Suppressor macrophage treated with lipopolysaccharide for 1 hour (primary cell): Measurements from ENCODE around the gene GLOD4.
"Not testable (repeated sequence)": the region's sequence is repeated elsewhere in the genome, so short reads cannot be mapped to it uniquely, and the experiment has no call there.

Source experiments
- DNase-seq, 3 donors: peaks; one replicate each; pipeline ENCODE4 v3.0.0-alpha.2; 2020 to 2022

The GLOD4 gene

DNA sequence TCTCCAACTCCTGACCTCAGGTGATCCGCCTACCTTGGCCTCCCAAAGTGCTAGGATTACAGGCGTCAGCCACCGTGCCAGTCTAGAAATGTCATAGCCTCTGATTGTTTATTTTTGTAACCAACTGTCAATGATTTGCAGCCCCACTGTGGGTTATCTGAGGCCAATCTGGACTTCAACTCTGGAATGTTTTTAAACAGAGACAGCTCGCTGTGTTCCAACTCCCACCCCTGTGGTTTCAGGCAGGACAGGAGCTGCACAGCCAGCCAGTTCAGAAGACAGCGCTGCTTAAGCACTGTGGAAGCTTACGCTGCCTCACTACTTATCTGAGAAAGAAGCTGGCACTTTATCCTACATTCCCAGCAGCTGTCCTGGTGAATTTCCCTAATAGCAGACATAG lies 19.6 kb upstream of the GLOD4 start:
- DNase-seq, result no peak

DNA sequence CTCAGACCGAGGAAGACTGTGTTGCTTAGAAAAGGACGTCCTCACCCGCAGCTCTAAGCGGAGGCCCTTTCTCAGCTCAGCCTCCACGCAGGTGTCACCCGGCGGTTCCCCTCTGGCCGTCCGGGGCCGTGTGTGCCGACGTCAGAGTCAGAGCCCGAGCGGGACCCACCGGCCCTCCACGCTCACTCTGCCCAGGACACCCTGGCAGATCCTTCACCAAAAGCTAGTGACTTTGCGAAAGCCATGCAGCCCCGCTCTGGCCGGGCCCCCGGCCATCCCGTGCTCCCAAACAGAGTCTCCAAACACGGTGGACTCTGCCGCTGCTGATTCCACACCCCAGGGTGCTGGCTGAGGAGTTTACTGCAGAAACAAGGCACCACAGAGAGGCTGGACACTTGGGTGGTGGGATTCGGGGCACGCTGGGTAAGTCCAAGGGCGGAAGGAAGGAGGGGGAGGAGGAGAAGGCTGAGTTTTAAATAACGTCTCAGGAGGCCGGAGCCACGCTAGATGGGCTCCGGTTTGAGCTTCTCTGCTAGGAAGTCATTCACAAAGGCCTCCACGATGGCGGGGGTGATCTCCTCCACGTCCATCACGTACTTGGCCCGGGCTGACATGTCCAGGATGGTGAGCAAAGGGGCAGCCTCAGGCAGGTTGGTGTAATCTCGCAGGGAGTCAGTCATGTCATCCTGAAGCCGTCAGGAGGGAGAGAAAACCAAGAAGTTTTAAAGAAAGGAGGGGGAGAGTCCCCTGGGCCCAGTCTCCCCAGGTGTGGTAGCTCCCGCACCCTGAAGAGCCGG lies 18.6 kb upstream of the GLOD4 start:
- no peak for DNase-seq

DNA sequence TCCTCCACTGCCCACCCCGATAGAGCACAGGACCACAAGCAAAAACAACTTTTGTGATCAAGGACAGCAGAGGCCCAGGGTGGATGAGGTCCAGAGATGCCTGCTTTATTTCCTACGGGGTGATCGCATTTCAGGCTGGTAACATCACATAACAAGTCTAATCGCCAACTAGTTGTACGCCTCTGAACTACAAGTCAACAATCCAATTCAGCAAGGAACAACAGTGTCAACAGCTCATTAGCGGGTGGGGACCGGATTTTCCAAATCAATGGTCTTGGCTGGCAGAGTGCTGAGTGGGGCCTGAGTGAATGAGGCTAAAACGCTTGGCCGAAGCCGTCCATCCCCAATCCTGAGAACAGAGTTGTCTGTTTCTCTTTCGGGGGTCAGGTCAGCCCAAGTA lies 17.2 kb upstream of the GLOD4 start:
- DNase-seq, result no peak

DNA sequence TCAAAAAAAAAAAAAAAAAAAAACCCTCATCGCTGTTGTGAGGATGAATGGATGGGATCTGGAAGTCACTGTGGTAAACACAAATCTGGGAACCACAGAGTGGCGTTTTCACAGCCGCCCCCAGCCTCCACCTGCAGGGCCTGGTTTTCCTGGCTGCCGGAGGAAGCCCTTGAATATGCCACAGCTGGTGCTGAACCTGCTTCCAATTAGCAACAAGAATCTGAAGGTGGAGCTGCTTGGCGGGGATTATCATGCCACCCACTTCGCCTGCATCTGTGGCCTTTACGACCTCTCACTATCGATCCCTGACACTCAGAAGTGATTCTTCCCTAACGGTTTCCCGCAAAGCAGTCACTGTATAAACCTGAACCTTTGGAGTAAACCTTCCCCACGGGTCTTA lies 16.2 kb upstream of the GLOD4 start:
- no peak for DNase-seq

DNA sequence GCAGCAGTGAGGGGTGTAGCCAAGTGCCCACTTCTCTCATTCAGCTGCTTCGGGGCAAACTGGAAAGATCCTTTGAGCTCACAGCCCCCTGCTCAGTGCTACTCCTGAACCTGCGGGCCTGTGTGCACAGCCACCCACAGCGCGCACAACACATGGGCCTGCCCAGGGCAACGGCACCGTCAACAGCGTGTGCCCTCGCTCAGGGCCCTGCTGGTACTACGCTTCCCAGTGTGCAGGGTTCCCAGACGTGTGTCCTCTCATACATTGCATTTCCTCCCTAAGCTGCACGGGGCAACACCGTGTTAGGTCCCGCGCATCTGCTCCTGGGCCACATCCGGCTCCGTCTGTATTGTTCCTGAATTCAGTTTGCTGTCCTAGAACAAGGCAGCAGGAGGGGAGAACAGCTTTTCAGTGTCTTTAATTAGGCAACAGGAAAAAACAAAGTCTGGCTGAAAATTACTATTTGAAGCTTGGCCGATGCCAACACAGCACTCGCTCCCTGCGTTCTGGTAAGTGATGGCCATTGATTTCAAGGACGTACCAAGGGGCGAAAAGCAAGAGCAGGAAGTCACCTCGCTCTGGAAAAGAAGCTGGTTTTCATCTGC lies 15.3 kb upstream of the GLOD4 start:
- no peak for DNase-seq

DNA sequence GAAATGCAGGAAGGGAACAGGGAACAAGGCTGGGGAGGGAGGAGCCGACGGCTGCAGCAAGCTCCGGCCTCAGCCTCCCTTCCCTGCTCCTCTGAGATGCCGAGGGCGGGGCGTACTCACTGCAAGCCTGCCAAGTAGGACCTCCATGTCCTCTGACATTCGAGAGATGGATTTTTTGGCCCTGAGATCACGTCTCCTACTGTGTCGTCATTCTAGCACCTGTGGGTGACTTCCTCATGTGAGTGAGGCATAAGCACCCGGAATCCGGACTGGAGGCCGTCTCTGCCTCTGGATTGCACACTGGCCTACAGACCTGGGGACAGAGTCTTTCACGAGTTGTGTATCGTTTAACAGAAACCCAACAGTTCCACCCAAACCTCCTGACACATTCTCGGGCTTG lies 14.5 kb upstream of the GLOD4 start:
- peak in 1 of 3 donors; percentile 15 for DNase-seq

DNA sequence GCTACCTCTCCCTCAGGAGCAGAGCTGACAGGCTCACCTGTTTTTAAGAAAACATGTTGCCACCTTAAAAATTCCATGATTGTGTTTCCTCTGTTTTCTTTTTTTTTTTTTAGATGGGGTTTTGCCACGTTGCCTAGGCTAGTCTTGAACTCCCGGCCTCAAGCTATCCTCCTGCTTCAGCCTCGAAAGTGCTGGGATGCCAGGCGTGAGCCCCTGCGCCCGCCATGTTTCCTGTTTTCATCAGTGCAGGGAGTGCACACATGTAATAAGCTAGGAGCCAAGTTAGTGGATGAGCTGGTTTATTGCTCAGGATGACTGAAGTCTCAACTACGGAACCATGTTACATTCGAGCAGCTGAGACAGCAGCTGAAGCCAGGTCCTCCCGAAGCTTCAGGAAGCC lies 13.6 kb upstream of the GLOD4 start:
- DNase-seq, result no peak

DNA sequence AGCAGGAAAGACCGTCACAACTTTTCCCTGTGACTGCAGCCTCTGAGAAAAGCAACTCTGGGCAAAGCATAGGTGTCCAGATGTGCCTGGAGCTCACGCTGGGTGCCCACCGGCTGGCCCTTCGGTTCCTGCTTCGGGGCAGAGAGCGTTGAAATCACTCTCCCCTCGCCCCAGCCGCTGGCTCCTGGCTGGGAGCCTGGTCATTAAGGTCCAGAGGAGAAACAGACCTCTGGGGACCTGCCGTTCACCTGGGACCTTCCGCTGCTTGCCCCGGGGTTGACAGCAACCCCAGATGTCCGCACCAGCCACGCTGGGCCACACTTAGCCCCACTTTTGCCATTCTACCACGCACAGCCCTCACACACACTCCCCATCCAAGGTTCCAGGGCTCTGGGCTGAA lies 13.2 kb upstream of the GLOD4 start:
- DNase-seq, result no peak

DNA sequence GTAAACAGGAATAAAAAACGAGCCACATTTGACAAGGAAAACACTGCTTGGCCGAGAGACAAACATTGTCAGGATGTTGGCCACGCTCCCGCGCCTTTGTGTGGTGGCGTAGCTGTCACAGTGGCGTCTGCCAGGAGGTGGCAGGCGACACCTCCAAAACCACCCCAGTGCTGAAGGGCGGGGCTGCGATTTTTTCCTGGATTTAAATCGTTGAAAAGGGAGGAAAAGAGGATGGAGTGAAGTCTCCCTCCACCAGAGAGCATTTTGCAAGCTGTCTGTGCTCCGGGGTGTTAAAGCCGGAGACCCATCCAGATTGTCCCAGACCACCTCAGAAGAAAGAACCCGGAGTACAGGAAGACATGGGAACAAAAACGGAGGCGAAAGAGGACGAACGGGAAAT lies 12.8 kb upstream of the GLOD4 start:
- DNase-seq, result peak; percentile 69 to 83 (median 72)

DNA sequence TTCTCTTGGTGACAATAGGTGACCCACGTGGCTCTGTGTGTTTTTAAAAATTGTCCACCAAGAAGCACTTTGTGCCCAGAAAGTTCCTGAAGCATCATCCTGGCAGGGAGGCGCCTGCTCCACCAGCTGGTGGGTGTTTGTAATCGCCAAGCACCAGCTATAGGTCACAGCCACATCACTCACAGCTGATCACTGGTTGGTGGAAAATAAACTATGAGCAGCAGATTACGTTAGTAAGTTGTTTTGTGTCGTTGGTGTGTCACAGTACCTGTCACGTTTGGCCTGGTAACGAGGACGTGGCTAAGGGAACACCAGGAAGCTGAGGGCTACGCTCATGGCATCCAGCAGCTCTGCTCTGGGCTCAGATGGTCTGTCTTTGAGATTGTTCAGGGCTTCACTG lies 10.2 kb upstream of the GLOD4 start:
- no peak for DNase-seq

DNA sequence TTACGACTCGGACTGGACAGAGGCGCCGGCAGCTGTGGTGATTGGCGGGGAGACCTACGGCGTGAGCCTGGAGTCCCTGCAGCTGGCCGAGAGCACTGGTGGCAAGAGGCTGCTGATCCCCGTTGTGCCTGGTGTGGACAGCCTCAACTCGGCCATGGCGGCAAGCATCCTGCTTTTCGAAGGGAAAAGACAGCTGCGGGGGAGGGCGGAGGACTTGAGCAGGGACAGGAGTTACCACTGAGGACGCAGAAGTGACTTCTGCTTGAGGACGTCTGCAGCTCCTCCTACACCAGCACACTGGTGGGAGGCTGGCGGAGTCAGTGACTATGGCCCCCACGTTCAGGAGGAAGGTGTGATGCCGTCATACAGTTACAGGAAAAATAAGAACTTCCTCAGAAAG lies 9.7 kb upstream of the GLOD4 start:
- DNase-seq, result no peak

DNA sequence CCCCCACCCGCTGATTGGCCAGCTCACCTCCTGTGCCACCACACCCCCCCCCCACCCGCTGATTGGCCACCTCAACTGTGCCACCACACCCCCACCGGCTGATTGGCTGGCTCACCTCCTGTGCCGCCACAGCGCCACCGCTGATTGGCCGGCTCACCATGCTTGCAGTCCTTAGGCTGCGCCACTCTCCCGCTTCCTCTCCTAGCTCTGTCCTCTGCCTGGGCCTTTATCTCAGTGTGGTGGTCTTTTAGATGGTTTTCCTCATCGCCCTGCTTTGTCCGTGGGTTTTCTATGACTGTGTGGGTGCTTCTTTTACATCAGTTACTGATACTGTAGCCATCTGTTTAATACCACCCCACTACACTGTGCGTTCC lies 8.8 kb upstream of the GLOD4 start:
- not testable (repeated sequence) for DNase-seq

DNA sequence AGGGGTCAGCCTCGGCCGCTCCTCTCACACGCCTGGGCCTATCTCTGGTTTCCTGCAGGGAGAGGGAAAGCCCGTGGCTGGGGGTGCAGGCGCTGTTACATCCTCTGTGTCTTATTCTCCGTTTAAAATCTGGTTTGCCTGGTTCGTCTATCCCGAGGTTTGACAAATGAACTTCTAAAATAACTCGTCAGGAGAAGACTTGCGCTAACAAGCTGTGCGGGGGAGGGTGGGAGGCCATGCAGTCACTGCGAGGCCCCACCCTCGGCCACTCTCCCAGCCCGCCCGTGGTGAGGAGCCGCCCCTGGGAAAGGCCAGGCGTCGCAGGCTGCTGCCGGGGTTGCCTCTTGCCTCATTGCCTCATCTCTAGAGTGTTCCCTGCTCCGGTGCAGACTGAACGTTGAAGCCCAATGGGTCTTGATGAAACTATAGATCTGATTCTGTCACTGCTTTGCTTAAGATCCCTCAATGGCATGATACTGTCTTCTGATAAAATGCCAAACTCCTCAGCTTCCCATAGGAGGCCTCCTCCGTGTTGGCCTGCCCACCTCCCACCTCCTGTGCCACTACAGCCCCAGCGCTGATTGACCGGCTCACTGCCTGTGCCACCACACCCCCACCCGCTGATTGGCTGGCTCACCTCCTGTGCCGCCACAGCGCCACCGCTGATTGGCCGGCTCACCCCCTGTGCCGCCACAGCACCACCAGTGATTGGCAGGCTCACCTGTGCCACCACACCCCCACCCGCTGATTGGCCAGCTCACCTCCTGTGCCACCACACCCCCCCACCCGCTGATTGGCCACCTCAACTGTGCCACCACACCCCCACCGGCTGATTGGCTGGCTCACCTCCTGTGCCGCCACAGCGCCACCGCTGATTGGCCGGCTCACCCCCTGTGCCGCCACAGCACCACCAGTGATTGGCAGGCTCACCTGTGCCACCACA lies 8.1 kb upstream of the GLOD4 start:
- not testable (repeated sequence) for DNase-seq

DNA sequence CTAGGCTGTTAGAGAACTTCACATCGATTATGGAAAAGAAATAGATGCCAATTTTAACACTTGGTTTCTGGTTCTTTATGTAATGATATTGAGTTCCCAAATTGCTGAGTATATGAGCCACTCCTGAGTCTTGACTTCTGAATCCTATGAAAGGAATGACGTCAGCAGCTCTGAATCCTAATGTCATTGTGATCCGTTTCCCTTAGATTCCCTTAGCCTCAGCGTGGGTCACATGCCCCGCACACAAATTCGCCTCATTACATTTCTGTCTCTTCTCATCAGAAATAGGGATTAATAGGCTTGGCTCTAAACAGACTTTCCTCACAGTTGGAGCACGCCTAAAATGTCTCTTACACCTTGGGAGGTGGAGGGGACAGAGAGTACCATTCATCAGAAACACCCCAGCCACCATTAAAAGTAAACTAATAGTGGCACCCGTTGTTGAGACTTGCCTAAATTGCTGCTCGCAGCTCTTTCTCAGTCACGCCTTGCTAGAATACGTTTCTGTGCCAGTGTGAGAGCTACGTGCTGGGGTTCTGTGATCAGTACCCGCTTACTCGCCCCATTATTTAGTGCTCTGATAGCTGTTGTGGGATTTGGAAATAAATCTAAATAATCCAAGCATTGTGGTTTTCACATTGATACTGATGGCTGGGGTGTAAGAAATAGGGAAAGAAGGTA lies 7.2 kb upstream of the GLOD4 start:
- DNase-seq, result no peak

DNA sequence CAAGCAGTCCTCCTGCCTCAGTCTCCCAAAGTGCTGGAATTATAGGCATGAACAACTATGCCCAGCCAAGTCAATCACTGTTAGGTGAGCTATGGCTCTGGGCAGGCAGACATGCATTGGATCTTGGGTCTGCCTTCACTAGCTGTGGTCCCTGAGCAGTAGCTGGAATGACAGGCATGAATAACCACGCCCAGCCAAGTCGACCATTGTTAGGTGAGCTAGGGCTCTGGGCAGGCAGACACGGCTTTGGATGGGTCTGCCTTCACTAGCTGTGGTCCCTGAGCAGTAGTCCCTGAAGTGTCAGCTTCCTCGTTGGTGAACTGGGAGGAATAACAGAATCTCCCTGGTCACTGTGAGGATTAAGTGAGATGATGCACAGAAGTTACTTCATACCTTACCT lies 6.5 kb upstream of the GLOD4 start:
- DNase-seq, result no peak

DNA sequence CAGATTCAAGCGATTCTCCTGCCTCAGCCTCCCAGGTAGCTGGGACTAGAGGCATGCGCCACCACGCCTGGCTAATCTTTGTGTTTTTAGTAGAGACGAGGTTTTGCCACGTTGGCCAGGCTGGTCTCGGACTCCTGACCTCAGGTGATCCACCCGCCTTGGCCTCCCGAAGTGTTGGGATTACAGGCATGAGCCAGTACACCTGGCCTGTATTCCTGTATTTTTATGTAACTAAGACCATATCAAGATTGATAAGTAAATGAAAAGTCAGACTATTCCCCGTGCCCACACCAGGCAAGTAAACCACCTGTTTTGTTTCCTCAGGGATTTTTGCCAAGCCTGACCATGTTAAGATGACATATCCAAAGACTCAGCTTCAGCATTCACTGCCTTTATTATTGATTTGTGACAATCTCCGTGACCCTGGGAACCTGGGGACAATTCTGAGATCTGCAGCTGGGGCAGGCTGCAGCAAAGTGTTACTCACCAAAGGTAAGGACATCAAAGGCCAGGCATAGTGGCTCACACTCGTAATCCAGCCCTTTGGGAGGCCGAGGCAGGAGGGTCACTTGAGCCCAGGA lies 5.7 kb upstream of the GLOD4 start:
- no peak for DNase-seq

DNA sequence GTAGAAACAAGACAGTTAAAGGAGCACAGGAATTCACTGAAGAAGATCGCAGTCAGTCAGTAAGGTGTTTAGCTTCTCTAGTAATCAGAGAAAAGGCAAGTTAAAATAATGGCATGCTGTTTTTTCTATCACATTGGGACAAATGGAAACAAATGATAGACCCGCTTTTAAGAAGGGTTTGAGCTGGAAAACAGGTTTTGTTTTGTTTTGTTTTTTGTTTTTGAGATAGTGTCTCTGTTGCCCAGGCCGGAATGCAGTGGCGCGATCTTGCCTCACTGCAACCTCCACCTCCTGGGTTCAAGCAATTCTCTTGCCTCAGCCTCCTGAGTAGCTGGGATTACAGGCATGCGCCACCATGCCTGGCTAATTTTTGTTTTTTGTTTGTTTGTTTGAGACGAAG lies 3.8 kb upstream of the GLOD4 start:
- DNase-seq, result not testable (repeated sequence)

DNA sequence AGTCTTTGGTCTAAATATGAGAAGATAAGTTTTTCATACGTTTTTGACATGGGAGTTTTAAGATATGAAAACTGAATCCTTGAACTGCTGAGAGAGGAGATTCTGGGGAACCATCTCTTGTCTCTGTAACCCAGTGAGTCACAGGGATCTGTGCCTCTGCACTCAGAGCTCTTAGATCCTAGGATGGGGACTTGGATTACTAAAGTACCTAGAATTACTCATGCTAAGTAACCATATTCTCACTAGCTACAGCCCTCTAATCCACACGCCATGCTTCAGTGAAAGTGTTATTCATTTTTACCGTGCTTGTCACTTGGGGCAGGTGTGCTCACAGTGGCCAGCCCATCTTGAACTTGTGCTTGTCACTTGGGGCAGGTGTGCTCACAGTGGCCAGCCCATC lies 2.1 kb upstream of the GLOD4 start:
- DNase-seq, result no peak

DNA sequence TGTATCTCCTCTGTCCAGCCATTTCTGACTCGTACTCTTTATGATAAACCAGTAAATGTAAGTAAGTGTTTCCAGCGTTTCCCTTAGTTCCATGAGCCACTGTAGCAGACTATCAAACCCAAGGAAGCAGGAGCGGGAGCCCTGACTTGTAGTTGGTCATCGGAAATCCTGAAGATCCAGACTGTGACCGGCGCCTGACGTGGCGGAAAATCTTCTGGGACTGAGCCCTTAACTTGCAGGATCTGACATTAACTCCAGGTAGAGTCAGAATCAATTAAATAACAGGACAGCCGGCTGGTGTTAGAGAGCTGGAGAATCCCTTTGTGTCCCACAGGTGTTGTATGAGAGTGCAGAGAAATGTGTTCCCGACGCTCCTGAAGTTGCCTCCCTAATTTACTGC lies 4.0 kb downstream of the GLOD4 start:
- DNase-seq, result no peak

DNA sequence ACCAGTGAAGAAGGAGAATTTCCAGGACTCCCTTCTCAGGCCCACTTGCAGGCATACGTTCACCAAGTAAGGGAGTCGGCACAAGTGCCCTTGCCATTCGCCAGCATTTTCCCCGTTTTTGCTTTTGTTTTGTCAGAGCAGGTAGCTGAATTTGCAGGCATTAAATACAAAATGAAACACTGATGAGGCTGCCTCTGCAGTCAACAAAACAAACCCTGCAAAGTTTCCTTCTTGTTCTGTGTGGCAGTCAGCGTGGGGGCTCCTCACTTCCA lies 7.8 kb downstream of the GLOD4 start:
- DNase-seq, result no peak

DNA sequence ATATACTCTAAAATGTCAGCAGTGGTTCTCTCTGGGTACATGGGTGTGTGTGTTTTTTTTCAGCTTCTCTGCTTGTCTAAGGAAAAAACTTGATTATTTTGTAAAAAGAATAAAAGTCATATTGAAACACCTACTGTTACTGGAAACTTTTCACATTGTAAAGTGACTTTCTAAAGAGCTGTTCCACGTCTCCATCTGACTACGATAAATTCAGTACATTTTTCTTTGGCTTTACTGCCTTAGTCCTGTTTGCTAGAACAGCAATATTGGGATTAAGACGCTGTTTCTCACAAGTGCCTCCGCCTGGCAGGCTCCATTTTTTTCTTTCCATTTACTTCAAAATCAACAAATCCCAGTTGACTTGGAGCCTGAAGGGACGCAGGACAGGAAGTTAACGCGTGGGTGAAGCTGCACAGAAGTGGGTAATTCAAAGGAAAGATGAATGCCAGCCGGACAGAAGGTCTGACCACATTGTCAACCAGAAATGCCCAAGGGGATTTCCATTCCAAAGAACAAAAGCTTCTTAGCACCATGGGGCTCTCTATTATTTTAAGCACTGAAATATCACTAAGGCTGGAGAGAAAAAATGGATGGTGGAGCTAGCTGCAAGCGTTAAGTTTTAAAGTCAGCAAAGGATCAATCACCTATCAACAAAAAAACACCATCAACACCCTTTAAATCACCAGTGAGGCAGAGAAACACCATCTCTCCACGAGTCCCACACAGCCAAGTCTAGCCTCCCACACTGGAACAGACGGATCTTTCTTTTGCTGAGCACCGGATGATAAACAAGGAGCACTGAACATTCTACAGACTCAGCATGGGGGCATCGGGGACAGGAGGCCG lies 8.4 kb downstream of the GLOD4 start:
- DNase-seq, result peak; percentile 27 to 39 (median 38)

DNA sequence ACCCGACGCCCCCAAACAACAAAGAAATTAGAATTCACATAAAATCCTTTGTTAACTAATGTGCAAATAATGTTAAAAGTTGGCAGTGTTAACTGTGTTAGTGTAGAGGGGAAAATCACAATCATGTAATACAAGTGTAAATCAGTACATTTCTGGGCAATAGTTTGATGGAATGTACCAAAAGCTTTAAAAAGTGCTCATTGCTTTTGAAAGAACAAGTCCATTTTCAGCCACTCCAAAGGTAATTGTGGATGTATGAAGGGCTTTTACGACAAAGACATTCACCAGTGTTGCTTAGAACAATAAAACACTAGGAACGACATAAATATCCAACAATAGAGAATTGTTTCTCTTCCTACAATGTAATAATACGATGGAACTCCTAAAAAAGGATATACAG lies 9.1 kb downstream of the GLOD4 start:
- DNase-seq, result no peak
